Measurements from ENCODE around the gene LACRT. TPM values are rescaled to one million over a fixed set of nuclear protein-coding genes. Genes with fewer than 3 reads are reported as not detected.

The LACRT gene
- total RNA-seq, 2 experiments from 2014 or later: not detected

DNA sequence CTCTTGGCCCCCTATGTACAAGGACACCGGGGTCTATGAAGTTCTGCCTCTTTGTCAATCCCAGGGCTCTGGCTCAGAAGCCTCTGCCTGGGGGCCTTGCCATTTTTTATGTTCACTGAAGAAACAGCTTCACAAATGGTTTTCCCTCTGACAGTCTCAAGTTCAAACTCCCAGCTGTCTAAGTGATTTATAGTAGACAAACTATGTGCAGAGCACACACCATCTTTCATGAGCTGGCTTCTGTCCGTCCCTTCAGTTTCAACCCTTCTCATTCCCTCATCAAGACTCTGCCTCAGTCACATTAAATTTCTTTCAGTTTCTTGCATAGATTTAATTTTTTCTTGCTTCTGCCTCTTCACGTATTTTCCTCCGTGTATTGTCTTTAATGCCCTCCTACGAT is 16.2 kb upstream of the LACRT start:
- no peak overlapping the region for H3K4me3 Mint-ChIP-seq
- H3K4me1 Mint-ChIP-seq (ENCODE audit: low read depth): no peaks in the 10 kb centered on the region
- peaks cover 9 to 21% of the 10 kb centered on the region in 2 experiments for H3K27me3 ChIP-seq (ENCODE audit: control insufficient read depth in 1 of 2, insufficient read depth in 2 of 2, low read length in 2 of 2)
- intact Hi-C loops (cut with DNase I, micrococcal nuclease): no loop called here
- H3K27ac Mint-ChIP-seq: no peak overlapping the region
- no peaks in the 10 kb centered on the region for H3K9me3 ChIP-seq (ENCODE audit: control insufficient read depth in 1 of 2, insufficient read depth in 1 of 2, low read length in 2 of 2)
- no peak overlapping the region for H3K4me3 ChIP-seq (ENCODE audit: low read length)
- POLR2A ChIA-PET: no interaction called here
- no peak for DNase-seq
- no peaks in the 10 kb centered on the region for H3K4me1 ChIP-seq (ENCODE audit: insufficient read depth, low read length)
- H3K36me3 ChIP-seq (ENCODE audit: insufficient read depth, low read length): no peaks in the 10 kb centered on the region
- H3K9me3 Mint-ChIP-seq: no peaks in the 10 kb centered on the region
- no peak overlapping the region for H3K27ac ChIP-seq (ENCODE audit: low read depth in 1 of 2, low read length in 2 of 2)
- TF ChIP-seq, protein P1, sequence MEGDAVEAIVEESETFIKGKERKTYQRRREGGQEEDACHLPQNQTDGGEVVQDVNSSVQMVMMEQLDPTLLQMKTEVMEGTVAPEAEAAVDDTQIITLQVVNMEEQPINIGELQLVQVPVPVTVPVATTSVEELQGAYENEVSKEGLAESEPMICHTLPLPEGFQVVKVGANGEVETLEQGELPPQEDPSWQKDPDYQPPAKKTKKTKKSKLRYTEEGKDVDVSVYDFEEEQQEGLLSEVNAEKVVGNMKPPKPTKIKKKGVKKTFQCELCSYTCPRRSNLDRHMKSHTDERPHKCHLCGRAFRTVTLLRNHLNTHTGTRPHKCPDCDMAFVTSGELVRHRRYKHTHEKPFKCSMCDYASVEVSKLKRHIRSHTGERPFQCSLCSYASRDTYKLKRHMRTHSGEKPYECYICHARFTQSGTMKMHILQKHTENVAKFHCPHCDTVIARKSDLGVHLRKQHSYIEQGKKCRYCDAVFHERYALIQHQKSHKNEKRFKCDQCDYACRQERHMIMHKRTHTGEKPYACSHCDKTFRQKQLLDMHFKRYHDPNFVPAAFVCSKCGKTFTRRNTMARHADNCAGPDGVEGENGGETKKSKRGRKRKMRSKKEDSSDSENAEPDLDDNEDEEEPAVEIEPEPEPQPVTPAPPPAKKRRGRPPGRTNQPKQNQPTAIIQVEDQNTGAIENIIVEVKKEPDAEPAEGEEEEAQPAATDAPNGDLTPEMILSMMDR (IDR thresholded peaks at IDR 0.05): no peak
- no peak for ATAC-seq (ENCODE audit: poor library complexity)
- CTCF ChIA-PET: no interaction called here
- H3K27me3 Mint-ChIP-seq: peaks cover 44% of the 10 kb centered on the region
- no peaks in the 10 kb centered on the region for H3K36me3 Mint-ChIP-seq (ENCODE audit: low read depth)

DNA sequence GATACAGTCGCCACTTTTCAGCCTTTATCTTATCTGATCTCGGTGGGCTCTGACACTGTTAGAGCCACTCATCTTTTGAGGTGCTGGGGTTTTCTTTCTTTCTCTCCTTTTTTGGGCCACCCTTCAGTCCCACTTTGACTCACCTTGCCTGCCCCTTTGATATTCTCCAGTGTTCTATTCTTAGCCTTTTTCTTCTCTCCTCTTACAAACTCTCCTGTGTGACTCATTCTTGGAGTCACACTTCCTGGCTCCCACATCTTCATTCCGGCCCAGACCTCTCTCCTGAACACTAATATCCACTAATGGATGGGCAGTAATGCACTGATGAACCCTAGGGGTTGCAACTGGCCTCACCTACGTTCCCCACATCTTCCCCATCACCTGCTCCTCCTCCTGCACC is 15.7 kb upstream of the LACRT start:
- TF ChIP-seq, protein P1 (IDR thresholded peaks at IDR 0.05): no peak
- H3K4me1 ChIP-seq (ENCODE audit: insufficient read depth, low read length): no peaks in the 10 kb centered on the region

DNA sequence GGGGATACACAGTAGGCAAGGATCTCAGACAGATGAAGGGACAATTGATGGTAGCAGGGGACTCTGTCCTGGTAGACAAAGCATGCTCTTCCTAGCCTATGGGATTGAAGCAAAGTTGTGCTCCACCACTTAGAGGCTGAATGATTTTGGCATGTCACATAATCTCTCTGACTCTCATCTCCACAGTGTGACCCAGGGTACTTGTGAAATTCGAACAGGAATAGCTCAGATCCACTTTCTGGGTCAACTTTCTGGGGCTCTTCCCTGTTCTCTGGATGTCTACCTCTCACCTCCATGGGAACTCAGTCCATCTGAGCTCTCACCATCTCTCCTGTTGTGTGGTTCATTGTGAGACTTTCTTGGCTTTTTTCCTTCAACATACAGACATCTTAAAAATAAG is 15.1 kb upstream of the LACRT start:
- POLR2A ChIA-PET: no interaction called here
- TF ChIP-seq, protein P1 (IDR thresholded peaks at IDR 0.05): no peak
- H3K36me3 ChIP-seq (ENCODE audit: insufficient read depth, low read length): no peaks in the 10 kb centered on the region
- H3K27ac Mint-ChIP-seq: no peak overlapping the region
- H3K4me1 ChIP-seq (ENCODE audit: insufficient read depth, low read length): no peaks in the 10 kb centered on the region
- peaks cover 53% of the 10 kb centered on the region for H3K27me3 Mint-ChIP-seq
- H3K27ac ChIP-seq (ENCODE audit: low read depth in 1 of 2, low read length in 2 of 2): no peak overlapping the region
- no peak overlapping the region for H3K4me3 ChIP-seq (ENCODE audit: low read length)
- H3K4me3 Mint-ChIP-seq: no peak overlapping the region
- intact Hi-C loops (cut with DNase I, micrococcal nuclease): no loop called here
- H3K36me3 Mint-ChIP-seq (ENCODE audit: low read depth): no peaks in the 10 kb centered on the region
- peaks cover 5 to 25% of the 10 kb centered on the region in 2 experiments for H3K27me3 ChIP-seq (ENCODE audit: control insufficient read depth in 1 of 2, insufficient read depth in 2 of 2, low read length in 2 of 2)
- CTCF ChIA-PET: no interaction called here
- DNase-seq (no peak), ATAC-seq (ENCODE audit: poor library complexity) (no peak)
- no peaks in the 10 kb centered on the region for H3K4me1 Mint-ChIP-seq (ENCODE audit: low read depth)
- no peaks in the 10 kb centered on the region for H3K9me3 ChIP-seq (ENCODE audit: control insufficient read depth in 1 of 2, insufficient read depth in 1 of 2, low read length in 2 of 2)
- no peaks in the 10 kb centered on the region for H3K9me3 Mint-ChIP-seq

More for the DNA sequence above, 15.7 kb upstream of the LACRT start:
- peaks cover 9 to 25% of the 10 kb centered on the region in 2 experiments for H3K27me3 ChIP-seq (ENCODE audit: control insufficient read depth in 1 of 2, insufficient read depth in 2 of 2, low read length in 2 of 2)
- POLR2A ChIA-PET: no interaction called here
- no peak overlapping the region for H3K4me3 ChIP-seq (ENCODE audit: low read length)
- intact Hi-C loops (cut with DNase I, micrococcal nuclease): no loop called here
- no peak overlapping the region for H3K27ac ChIP-seq (ENCODE audit: low read depth in 1 of 2, low read length in 2 of 2)
- Mint-ChIP-seq H3K27ac (no peak overlapping the region), H3K4me1 (ENCODE audit: low read depth) (no peaks in the 10 kb centered on the region), H3K4me3 (no peak overlapping the region), H3K36me3 (ENCODE audit: low read depth) (no peaks in the 10 kb centered on the region), H3K9me3 (no peaks in the 10 kb centered on the region), H3K27me3 (peaks cover 48% of the 10 kb centered on the region)
- CTCF ChIA-PET: no interaction called here
- no peak for ATAC-seq (ENCODE audit: poor library complexity)
- no peaks in the 10 kb centered on the region for H3K9me3 ChIP-seq (ENCODE audit: control insufficient read depth in 1 of 2, insufficient read depth in 1 of 2, low read length in 2 of 2)
- H3K36me3 ChIP-seq (ENCODE audit: insufficient read depth, low read length): no peaks in the 10 kb centered on the region
- DNase-seq: no peak

All from CD4-positive, alpha-beta T cell (primary cell).